GM03348 (cell line): ENCODE results near the gene PPFIA2.
A peak's percentile ranks its signal among the peaks of the same experiment; 100 is the strongest.
"Not testable (repeated sequence)": the region's sequence is repeated elsewhere in the genome, so short reads cannot be mapped to it uniquely, and the experiment has no call there.

ENCODE experiments used
- DNase-seq: peaks from one replicate; pipeline ENCODE4 v3.0.0; 2012; ENCODE audit warnings: low spot score

The PPFIA2 gene

DNA sequence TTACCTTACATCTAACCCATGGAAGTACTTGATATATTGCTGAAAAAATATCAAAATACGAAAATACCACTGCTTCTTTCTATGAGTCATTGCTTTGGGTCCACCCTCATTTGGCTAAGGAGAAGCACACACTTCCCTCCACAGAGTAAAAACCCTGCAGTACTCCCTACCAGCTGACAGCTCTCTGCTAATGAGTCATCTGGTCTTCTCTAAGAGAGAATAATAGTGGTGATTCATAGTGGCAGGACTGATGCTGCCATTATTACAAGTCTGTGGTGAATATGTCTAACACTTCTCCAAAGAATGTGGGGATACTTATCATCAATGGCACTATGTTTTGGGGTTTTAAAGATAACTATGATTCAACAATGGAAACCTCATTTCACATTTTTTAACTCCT lies 90.7 kb downstream of the PPFIA2 start:
- peak; percentile 10 for DNase-seq

DNA sequence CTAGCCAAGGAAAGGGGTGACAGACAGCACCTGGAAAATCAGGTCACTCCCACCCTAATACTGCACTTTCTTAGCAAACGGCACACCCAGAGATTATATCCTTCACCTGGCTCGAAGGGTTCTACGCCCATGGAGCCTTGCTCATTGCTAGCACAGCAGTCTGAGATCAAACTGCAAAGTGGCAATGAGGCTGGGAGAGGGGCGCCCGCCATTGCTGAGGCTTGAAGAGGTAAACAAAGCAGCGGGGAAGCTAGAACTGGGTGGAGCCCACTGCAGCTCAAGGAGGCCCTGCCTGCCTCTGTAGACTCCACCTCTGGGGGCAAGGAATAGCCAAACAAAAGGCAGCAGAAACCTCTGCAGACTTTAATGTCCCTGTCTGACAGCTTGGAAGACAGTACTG lies 99.8 kb downstream of the PPFIA2 start:
- DNase-seq, result not testable (repeated sequence)

DNA sequence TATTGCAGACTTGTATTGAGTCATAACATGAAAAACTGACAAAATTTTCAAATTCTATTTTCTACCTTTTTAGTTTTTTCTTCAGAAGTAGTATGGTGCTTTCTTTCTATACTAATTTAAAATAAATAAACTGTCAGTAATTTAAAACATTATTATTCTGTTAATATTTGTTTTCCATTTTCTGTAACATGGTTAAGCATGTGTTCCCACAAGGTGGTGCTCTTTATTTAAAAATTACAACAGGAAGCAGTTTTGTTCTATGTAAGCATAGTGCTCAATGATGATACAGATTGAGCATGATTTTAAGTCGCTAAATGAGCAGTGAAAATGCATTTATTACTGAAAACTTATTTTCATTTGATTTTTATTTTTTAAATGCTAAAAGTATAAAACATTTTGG lies 114.6 kb downstream of the PPFIA2 start:
- peak; percentile 30 for DNase-seq

DNA sequence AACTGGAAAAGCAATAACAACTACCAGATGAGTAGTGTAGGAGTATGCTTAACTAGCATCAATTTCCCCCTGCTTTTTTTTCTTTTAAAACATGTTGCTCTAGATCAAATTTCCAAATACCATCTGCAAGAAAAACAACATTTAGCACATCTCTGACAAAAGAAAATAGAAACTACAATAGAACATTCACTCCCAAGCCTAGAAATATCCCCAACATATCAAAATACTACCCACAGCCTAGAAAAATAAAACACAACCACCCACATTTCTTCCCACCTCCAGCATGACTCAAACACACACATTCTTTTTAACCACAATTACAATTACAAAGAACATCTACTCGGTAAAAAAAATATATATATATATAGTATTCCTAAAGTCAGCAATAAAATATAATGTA lies 120.0 kb downstream of the PPFIA2 start:
- no peak for DNase-seq

DNA sequence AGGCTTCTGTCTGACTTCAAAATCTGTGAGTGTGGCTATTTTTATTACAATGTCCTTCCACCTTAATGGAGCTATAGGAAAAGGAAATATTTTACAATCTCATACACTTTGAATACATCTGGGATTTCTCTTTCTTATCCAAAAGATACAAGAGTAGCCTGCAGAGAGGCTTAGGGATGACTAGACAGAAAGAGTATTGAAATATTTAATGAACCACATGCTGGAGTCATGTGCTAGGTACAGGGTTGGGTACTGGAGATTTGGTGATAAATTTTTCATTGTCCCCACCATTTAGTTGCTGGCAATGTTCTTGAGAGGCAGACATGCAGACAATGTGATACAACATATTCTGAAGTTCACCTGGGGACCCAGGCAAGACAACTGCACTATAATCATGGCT lies 126.0 kb downstream of the PPFIA2 start:
- no peak for DNase-seq

DNA sequence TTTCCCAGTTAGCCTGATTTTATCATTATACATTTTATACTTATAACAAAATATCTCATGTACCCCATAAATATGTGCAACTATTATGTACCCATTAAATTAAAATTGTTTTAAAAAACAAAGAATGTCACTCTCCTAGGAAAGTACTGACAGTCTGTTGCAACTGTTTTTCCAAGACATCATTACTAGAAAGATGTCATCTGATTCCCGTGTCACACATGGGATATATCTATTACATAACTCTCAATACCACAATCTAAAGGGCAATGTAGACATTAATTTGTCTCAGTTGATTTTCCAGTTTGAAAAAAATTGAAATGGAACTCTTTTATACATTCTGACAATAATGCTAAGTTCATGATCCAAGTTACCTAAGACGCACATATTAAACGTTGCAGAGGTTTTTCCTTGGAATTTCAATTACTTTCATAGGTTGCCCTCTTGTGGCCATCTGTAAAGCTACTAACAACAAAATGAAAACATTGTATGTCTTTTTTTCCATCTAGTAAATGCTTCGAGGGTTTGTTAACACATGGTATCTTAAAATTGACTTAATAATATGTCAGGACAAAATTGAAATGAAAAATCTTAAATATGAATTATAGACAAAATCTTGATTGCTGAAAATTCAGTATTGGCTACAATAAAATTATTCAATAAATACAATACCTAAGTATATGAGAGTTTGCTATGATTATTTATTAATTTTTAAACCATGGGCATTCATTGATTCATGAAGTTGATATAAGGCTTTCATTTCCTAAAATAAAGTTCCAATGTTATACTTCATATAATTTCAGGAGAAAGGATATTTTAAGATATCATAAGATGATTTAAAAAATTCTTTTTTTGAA lies 131.6 kb downstream of the PPFIA2 start:
- peak; percentile 25 for DNase-seq

DNA sequence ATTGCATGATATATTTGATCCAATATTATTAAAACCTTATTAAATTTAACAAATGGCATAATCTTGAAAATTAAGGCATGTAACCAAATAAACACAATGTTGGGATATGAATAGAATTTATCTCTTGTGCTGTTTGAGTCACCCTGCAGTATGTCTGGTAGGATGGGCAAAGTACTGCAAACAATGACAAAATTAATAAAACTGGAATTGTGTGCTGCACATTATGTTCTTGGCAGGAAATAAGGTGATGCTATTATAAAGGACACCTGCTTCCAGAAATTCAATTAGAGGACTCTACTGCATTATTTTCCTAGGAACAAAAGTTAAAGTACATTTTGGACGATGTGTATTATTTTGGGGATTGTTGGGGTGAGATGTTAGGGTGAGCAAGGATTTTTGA lies 132.7 kb downstream of the PPFIA2 start:
- DNase-seq, result no peak

DNA sequence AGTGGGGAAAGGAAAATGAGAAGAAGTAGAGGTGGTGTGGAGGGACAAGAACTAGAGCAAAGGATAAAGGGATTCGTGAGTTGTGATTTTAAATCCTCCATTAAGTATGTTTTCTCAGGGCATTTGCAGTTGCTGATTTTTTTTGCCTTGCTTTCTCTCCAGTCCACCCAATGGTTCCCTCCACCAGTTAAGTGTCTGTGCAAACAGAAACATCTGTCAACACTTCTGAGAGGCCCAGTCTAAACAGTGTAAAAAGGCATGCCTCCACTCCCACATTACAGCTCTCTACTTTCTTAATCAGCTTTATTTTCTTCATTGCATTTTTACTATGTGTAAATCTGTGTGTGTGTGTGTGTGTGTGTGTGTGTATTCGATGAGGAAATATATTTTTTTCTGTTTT lies 141.2 kb downstream of the PPFIA2 start:
- DNase-seq, result no peak

DNA sequence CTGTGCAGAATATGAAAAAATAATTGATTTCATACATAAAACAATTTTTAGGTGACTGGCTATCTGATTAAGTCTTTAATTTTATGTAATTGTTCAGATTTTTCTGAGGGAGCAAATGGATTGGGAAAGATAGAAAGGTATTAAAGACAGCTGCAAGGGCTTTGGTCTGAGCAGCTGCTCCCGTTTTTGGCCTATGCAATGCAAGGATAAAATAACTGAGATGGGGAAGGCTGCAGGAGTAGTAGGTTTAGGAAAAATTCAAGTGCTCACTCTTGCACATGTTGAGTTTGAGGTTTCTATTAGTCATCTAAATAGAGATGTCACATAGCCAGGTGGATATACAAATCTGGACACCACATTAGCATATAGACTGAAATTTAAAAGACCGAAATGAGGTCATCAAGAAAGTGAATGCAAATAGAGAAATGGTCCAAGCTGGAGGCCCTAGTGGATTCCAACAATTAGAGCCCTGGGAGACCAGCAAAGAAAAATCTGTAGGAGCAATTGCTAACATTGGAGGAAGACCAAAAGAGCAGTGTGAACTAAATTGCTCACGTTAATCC lies 144.0 kb downstream of the PPFIA2 start:
- no peak for DNase-seq

DNA sequence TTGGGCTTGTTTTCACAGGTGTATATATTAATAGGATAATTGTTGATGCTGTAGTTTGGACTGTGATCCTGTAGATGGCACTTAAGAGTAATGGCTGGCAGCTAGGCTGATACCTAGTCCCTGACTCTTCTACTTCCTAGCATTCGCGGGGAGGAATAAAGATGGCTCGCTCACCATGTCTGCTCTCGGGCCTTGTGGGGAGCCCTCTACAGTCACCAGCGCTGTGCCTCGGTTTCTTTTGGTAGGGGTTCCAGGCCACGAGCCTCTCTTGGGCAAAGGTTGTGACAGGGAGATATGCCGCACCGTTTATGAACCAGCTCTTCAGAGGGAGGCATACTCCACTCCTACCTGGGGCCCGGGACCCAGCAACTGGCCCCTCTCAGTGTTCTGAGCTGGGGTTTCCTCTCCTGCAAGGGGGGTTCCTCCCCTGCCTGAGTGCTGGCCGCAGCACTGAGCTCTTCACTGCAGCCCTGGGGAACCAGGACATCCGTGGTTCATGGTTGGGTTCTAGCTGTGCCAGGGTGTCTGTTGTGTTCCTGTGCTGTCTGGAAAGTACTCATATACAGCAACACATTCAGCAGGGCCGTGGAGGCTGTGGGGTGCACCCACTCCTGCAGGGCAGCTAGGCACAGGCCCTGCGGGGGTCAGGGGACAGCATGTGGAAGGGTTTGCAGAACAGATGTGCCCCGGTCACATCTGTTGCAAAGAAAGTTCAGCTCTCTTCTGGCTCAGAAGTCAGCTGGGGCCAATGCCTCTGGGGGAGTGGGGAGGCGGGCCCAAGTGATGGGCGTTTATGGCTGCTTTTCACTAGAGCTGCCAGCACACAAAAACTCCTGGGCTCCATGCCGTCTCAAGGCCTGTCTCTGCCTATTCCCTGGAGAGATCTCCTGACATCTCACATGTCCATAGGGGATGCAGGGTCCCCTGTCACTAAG lies 147.9 kb downstream of the PPFIA2 start:
- peak; percentile 2 for DNase-seq

DNA sequence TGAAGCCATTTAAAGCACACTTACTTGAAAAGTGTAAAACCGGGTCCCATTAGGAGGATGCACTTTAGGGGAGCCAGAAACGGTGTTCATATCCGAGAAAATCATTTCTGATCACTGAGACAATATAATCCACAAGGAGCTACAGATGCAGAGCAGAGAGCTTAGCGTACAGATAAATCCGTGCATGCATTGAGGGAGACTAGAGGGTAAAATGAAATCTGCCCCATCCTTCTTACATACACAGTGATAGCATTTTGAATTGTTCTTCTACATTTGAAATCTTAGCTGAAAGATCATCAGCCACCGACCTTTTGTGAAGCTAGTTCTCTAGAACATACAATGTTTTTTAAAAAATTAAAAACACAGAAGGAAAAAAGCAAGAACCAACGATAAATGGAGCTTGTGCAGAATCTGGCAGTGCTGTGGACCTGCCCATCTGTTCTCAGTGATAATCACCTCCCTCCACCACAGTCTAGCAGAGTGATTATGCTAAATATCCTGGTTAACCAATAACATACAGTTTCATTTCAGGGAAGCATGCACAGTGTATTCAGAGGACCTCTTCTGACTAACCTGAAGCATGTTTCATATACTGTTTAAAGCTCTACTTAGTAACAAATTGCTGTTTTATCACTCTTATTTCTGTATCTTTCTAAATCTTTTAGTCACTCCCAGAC lies 161.1 kb downstream of the PPFIA2 start:
- no peak for DNase-seq

DNA sequence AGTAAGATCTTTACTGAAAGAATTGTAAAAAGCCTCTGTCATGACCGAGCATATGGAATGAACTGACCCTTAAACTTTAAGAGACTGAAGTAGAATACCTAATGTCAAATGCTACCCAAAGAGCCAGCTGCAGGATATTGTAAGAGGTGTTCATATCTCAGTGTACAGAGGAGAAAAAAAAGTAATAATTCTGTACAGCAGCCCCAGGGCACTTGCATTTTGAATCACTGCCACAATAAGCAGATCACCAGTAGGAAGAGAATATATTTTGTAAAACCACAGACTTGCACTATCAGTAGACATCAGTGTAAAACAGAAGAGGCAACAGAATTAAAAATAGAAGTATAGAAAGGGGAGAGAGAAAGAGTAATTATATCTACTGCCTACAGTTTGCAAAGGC lies 162.6 kb downstream of the PPFIA2 start:
- no peak for DNase-seq

DNA sequence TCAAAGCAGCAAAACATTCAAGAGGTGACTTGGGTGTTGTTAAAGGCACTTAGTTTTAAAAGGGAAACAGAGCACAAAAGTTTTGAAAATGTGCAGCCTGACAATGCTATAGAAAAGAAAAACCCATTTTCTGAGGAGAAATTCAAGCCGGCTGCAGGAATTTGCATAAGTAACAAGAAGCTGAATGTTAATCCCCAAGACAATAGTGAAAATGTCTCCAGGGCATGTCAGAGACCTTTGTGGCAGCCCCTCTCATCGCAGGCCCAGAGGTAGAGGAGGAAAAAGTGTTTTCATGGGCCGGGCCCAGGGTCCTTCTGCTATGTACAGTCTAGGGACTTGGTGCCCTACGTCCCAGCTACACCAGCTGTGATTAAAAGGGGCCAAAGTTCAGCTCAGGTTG lies 167.9 kb downstream of the PPFIA2 start:
- no peak for DNase-seq

DNA sequence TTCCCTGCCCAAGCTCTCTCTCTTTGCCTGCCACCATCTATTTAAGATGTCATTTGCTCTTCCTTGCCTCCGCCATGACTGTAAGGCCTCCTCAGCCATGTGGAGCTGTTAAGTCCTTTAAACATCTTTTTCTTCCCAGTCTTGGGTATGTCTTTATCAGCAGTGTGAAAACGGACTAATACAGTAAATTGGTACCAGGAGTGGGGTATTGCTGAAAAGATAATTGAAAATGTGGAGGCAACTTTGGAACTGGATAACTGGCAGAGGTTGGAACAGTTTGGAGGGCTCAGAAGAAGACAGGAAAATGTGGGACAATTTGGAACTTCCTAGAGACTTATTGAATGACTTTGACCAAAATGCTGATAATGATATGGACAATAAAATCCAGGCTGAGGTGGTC lies 168.4 kb downstream of the PPFIA2 start:
- not testable (repeated sequence) for DNase-seq

DNA sequence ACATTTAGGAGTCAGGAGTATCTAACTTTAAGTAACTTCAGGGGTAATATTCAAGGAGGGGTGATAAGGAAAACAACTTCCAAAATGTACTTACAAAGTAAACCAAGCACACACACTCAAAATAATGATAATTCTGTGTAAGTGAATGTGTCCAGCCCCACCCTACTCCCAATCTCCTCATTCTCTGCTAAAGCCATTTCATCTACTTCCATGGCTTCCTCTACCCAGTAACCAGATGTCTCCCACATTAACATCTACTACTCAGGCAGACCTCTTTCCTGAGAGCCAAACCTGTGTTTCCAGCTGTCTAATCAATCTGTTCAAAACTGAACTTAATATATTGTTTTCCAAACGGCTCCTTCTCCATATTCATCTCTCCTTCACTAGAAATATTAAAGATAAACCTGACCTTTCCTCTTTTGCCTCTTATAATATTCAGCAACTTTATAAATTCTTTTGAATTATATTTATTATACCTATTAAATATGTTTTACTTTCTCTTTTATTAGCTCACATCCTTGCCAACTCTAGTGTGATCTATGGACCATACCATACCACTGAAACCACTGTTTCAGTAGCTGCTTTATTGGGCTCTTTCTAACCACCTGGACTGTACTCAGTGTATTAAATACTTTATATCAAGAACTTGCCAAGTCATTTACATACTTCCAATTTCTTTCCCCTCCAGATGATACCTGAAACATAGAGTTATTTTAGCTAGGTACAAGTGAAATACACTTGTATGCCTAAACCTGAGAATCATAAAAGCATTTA lies 170.7 kb downstream of the PPFIA2 start:
- DNase-seq, result no peak

DNA sequence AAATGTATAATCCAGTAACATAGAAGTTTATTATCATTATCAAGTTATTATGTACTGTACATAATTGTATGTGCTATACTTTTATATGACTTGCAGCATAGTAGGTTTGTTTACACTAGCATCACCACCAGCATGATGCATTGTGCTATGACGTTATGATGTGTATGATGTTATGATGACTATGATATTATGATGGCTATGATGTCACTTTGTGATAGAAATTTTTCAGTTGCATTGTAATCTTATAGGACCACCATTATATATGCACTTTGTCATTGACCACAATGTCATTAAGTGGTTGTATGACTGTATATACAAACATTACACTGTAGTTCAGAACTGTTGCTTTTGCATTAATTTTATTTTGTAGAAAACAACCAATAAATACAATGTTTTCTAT lies 173.4 kb downstream of the PPFIA2 start:
- DNase-seq, result no peak

DNA sequence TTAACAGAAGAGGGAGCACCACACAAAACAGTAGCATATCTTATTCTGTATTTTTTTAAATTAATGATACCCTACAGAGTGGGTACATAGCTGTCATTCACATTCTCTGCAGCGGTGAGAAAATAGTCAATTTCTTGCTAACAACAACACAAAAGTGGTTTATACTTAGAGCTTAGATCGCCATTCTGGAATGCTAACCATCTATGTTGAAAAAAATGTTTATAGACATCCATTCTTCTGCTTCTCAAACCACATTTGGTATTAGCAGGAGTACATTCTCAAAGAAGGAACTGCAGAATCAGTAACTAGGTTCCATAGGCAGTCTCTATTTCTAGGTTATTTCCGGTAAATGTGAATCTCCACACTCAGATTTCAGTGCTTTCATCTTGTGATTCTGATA lies 185.9 kb downstream of the PPFIA2 start:
- DNase-seq, result no peak

DNA sequence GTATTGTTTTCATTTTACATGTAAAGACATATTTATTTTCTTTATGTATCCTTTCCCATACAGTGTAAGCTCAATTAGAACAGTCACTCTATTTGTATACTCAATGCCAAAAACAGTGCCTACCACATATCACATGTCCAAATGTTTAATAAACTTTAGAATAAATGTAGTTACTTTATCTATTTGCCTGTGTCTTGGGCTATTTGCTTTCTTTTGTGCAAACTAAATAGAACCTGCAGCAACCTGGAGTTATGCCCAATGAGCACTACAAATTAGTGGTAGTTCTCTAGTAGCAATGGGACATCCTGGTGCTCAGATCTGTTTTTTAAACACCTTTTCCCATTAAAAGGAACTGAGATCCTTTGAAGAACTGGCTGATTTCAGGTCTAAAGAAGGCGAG lies 186.7 kb downstream of the PPFIA2 start:
- no peak for DNase-seq

DNA sequence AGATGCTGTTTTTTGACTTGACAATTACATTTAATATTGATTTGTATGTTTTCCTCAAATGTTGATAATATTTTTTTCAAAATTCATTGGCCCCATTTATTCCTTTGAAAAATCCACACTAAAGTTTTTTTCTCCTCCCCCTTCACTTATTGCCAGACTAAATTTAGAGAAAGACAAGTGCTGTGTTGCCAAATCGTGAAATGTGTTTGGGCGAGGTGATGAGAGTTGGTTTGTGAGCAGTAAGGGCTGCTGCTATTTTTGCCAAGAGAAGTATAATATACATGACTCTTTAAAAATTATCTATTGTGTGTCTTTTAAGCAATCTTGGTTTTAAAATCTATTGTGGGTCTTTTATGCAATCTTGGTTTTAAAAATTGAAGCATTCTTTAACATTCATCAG lies 188.9 kb downstream of the PPFIA2 start:
- DNase-seq, result no peak

DNA sequence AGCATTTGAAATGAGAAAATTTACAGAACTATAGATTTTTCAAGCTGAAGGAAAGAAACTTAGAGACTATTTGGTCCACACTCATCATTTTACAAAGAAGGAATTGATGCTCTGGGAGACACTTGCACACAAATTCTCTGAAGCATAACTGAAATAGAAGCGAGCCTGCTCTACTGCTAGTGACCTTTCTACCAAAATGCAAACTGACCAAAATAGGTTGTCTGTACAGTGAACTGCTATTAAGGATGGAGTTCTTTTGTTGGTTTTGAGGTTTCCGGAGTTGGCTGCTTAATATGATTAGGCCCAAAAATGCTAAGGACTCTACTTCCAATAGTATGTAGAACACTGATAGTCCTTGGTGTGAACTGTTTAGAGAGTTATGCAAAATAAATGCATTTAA lies 194.9 kb downstream of the PPFIA2 start:
- no peak for DNase-seq

DNA sequence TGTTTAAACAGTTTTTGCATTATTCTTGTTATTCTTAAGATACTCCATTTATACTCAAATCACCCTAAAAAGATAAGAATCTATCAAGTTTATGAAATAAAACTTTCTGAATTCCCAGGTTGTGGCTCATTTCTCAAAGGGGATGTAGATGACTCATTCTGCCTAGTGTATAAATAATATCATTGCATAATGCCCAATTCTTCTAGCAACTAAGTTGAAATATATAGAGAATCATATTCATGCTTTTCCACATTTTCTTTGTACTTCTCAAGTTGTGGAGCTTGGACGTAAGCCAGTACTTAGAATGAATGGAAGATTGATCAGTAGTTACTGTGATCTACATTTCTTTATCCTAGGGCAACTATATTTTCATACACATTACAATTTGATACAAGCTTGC lies 201.1 kb downstream of the PPFIA2 start:
- DNase-seq, result no peak

DNA sequence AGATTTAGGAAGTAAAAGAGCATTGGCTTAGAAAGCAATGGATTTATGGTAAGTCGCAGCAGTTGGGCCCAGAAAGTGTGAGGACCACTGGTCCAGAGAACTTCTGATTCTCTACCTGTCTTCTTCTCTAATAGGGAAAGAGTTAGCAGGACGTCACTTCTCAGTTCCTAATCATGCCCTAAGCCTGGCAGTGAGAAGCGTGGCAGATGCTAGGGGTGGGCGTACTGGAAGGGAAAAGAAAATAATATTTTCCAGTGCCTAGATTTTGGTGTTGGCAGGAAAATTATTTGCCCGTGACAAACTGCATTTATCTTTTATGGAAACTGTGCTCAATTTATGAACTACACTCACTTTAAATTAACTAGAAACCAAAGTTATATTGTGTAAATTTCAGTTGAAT lies 212.3 kb downstream of the PPFIA2 start:
- DNase-seq, result no peak
